Activated naive CD8-positive, alpha-beta T cell (primary cell): ENCODE results near the gene MTRR.
"Not testable (repeated sequence)": the region's sequence is repeated elsewhere in the genome, so short reads cannot be mapped to it uniquely, and the experiment has no call there.

Experiments
- H3K27ac Mint-ChIP-seq: one replicate; pipeline ENCODE4 v1.8.0; 2021; ENCODE audit warnings: mixed read lengths
- H3K27me3 Mint-ChIP-seq: one replicate; pipeline ENCODE4 v1.8.0; 2021; ENCODE audit warnings: mixed read lengths
- H3K36me3 Mint-ChIP-seq: one replicate; pipeline ENCODE4 v1.8.0; 2021; ENCODE audit warnings: mixed read lengths
- H3K4me1 Mint-ChIP-seq: one replicate; pipeline ENCODE4 v1.8.0; 2021; ENCODE audit warnings: low read depth, mixed read lengths
- H3K4me3 Mint-ChIP-seq: one replicate; pipeline ENCODE4 v1.8.0; 2021; ENCODE audit warnings: mild to moderate bottlenecking, mixed read lengths
- H3K9me3 Mint-ChIP-seq: one replicate; pipeline ENCODE4 v1.8.0; 2021; ENCODE audit warnings: low read depth, mixed read lengths

Gene MTRR

GRCh38 chr5:7897014-7897600, 28.2 kb downstream of the MTRR start:
- Mint-ChIP-seq H3K36me3 (peaks cover 23% of the 10 kb centered on the region), H3K4me3 (no peak overlapping the region), H3K4me1 (peaks cover 13% of the 10 kb centered on the region), H3K27ac (no peak overlapping the region), H3K9me3 (no peaks in the 10 kb centered on the region), H3K27me3 (no peaks in the 10 kb centered on the region)

- Mint-ChIP-seq H3K27me3 (no peaks in the 10 kb centered on the region), H3K4me1 (peaks cover 21% of the 10 kb centered on the region), H3K27ac (peak overlapping the region; percentile 54), H3K9me3 (peaks cover 4% of the 10 kb centered on the region), H3K36me3 (peaks cover 40% of the 10 kb centered on the region), H3K4me3 (no peak overlapping the region)
Observed at GRCh38 chr5:7902201-7902600, 33.3 kb downstream of the MTRR start.

DNA sequence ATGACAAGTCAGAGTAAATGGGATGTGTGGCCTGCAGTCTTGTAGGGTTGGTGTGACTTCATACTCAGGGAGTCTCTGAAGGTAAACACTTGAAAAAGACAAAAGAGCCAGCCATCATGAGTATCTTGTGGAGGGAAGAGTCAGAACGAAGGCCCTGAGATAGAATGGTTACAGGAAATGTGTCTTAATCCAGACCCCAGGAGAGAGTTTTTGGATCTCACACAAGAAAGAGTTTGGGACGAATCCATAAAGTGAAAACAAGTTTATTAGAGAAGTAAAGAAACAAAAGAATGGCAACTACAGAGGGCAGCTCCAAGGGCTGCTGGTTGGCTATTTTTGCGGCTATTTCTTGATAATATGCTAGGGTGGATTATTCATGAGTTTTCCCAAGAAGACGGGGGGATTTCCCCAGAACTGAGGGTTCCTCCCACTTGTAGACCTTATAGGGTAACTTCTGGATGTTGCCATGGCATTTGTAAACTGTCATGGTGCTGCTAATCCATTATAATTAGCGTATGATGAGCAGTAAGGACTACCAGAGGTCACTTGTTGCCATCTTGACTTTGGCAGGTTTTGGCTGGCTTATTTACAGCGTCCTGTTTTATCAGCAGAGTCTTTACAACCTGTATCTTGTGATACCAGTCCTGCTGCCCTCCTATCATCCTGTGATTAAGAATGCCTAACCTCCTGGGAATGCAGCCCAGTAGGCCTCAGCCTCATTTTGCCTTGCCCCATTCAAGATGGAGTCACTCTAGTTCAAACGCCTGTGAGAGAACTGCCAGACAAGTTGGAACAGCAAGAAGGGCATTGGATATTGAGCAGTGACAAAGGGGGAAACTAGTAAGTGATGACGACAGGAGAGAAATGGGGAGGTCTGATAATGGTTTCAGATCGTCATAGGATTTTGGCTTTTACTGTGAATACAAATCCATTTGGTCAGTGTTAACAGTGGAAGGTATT, 34.0 kb downstream of the MTRR start:
- Mint-ChIP-seq H3K27ac (peak overlapping the region; percentile 54), H3K36me3 (peaks cover 44% of the 10 kb centered on the region), H3K4me1 (peaks cover 21% of the 10 kb centered on the region), H3K4me3 (no peak overlapping the region), H3K27me3 (no peaks in the 10 kb centered on the region), H3K9me3 (peaks cover 10% of the 10 kb centered on the region)

GRCh38 chr5:7904170-7904569, 35.2 kb downstream of the MTRR start:
- H3K36me3 Mint-ChIP-seq: peaks cover 52% of the 10 kb centered on the region
- no peak overlapping the region for H3K4me3 Mint-ChIP-seq
- H3K9me3 Mint-ChIP-seq: peaks cover 19% of the 10 kb centered on the region
- peaks cover 21% of the 10 kb centered on the region for H3K4me1 Mint-ChIP-seq
- H3K27me3 Mint-ChIP-seq: no peaks in the 10 kb centered on the region
- H3K27ac Mint-ChIP-seq: peak overlapping the region; percentile 56

GRCh38 chr5:7907612-7908011, 38.7 kb downstream of the MTRR start:
- peaks cover 61% of the 10 kb centered on the region for H3K36me3 Mint-ChIP-seq
- peaks cover 15% of the 10 kb centered on the region for H3K4me1 Mint-ChIP-seq
- H3K9me3 Mint-ChIP-seq: peaks cover 34% of the 10 kb centered on the region

GRCh38 chr5:7908317-7908716, 39.4 kb downstream of the MTRR start:
- H3K36me3 Mint-ChIP-seq: peaks cover 61% of the 10 kb centered on the region

More at GRCh38 chr5:7907612-7908011, 38.7 kb downstream of the MTRR start:
- H3K4me3 Mint-ChIP-seq: no peak overlapping the region
- no peak overlapping the region for H3K27ac Mint-ChIP-seq
- no peaks in the 10 kb centered on the region for H3K27me3 Mint-ChIP-seq

GRCh38 chr5:7910738-7911428, 41.9 kb downstream of the MTRR start:
- Mint-ChIP-seq H3K9me3 (peaks cover 36% of the 10 kb centered on the region), H3K4me1 (no peaks in the 10 kb centered on the region), H3K27me3 (no peaks in the 10 kb centered on the region), H3K27ac (no peak overlapping the region), H3K4me3 (no peak overlapping the region), H3K36me3 (peaks cover 44% of the 10 kb centered on the region)

More at GRCh38 chr5:7908317-7908716, 39.4 kb downstream of the MTRR start:
- Mint-ChIP-seq H3K9me3 (peaks cover 36% of the 10 kb centered on the region), H3K27me3 (no peaks in the 10 kb centered on the region), H3K27ac (no peak overlapping the region), H3K4me3 (no peak overlapping the region), H3K4me1 (peaks cover 7% of the 10 kb centered on the region)

DNA sequence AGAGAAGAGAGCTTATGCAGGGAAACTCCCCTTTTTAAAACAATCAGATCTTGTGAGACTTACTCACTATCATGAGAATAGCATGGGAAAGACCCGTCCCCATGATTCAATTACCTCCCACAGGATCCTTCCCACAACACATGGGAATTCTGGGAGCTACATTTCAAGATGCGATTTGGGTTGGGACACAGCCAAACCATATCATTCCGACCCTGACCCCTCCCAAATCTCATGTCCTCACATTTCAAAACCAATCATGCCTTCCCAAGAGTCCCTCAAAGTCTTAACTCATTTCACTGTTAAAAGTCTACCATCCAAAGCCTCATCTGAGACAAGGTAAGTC, 42.5 kb downstream of the MTRR start:
- not testable (repeated sequence) for H3K4me1 Mint-ChIP-seq, H3K27ac Mint-ChIP-seq, H3K27me3 Mint-ChIP-seq, H3K4me3 Mint-ChIP-seq
- peaks cover 43% of the 10 kb centered on the region for H3K36me3 Mint-ChIP-seq
- peaks cover 36% of the 10 kb centered on the region for H3K9me3 Mint-ChIP-seq

DNA sequence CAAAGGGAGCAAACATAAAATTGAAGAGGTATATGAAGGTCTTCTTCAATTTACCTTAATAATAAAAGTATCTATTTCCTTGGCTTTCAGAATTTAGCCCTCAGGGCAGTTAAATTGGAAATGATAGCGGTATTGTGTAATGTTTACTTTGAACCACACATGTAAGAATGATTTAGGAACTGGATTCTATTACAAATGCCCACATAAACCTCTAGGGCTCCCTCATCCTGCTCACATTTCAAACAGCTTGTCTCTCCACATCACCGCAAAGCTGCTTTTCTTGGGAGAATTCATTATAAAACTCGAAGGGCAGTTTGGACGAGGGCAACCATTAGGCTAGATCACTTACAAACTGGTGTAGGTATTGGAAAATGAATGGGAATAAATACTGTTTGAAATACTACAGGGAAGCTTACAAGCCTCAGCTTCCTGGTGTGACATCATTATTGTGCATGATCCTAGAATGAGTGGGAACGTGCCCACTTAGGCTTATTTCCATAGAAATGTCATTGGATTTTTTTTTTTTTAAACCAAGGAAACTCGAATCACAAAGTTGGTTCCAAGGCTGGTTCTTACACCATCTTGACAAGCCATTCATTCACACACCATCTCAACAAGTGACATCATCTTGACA, 47.3 kb downstream of the MTRR start:
- no peak overlapping the region for H3K27ac Mint-ChIP-seq
- peaks cover 5% of the 10 kb centered on the region for H3K9me3 Mint-ChIP-seq
- peaks cover 9% of the 10 kb centered on the region for H3K27me3 Mint-ChIP-seq
- H3K4me1 Mint-ChIP-seq: no peaks in the 10 kb centered on the region
- peaks cover 9% of the 10 kb centered on the region for H3K36me3 Mint-ChIP-seq
- H3K4me3 Mint-ChIP-seq: no peak overlapping the region

GRCh38 chr5:7917130-7918123, 48.5 kb downstream of the MTRR start:
- Mint-ChIP-seq H3K27ac (no peak overlapping the region), H3K4me1 (no peaks in the 10 kb centered on the region), H3K4me3 (no peak overlapping the region), H3K36me3 (peaks cover 4% of the 10 kb centered on the region), H3K27me3 (peaks cover 9% of the 10 kb centered on the region), H3K9me3 (peaks cover 4% of the 10 kb centered on the region)

- Mint-ChIP-seq H3K27me3 (peaks cover 14% of the 10 kb centered on the region), H3K36me3 (no peaks in the 10 kb centered on the region), H3K9me3 (no peaks in the 10 kb centered on the region), H3K27ac (no peak overlapping the region), H3K4me3 (no peak overlapping the region), H3K4me1 (no peaks in the 10 kb centered on the region)
Observed at GRCh38 chr5:7925961-7926695, 57.2 kb downstream of the MTRR start.

GRCh38 chr5:7926720-7927119, 57.8 kb downstream of the MTRR start:
- Mint-ChIP-seq H3K4me1 (no peaks in the 10 kb centered on the region), H3K27me3 (peaks cover 18% of the 10 kb centered on the region), H3K9me3 (no peaks in the 10 kb centered on the region), H3K27ac (no peak overlapping the region), H3K4me3 (no peak overlapping the region), H3K36me3 (no peaks in the 10 kb centered on the region)
